GM19463 (cell line): ENCODE measurements around the gene SLC39A7.
"Not testable (repeated sequence)": the region's sequence is repeated elsewhere in the genome, so short reads cannot be mapped to it uniquely, and the experiment has no call there.

ENCODE experiments used
- ATAC-seq: cut with Tn5 transposase; IDR thresholded peaks from one replicate; pipeline ENCODE4 v1.9.1; 2021; ENCODE audit warnings: mild to moderate bottlenecking, moderate library complexity; ENCODE audit not compliant: unreplicated experiment

Gene SLC39A7

GRCh38 chr6:33226503-33227120, 25.9 kb downstream of the SLC39A7 start:
- not testable (repeated sequence) for ATAC-seq

DNA sequence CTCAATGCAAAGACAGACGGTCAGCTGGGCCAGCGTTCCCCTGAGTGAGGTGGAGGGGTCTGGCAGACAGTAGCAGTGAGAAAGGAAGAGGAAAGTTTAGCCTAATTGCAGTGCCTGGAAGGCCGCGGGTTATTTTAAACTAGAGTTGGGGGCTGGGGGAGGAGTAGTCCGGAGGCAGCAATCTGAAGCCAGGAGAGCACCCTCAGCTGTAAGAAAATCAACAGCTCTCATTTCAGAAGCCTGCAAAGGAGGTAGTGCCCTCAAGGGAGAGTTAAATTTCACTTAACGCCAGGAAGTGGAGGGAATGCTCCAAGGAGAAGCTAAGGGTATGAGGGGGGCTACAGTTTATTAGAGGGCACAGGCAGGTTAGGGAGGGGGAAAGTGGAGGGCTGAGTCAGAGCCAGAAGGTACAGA, 34.6 kb downstream of the SLC39A7 start:
- no peak for ATAC-seq

DNA sequence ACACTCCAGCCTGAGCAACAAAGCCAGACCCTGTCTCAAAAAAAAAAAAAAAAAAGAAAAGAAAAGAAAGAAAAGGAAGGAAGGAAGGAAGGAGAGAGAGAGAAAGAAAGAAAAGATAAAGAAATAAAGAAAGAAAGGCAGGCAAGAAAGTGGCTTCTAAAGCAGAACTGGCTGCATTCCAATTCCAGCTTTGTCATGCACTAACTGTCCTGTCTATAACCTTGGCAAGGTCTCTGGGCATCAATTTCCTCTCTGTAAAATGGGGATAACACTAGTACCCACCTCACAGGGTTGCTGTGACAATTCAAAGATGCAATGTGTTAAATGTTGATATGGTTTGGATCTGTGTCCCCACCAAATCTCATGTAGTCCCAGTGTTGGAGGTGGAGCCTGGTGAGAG, 35.7 kb downstream of the SLC39A7 start:
- ATAC-seq: no peak

- ATAC-seq: no peak
Observed at GRCh38 chr6:33236852-33237251, 36.2 kb downstream of the SLC39A7 start.

DNA sequence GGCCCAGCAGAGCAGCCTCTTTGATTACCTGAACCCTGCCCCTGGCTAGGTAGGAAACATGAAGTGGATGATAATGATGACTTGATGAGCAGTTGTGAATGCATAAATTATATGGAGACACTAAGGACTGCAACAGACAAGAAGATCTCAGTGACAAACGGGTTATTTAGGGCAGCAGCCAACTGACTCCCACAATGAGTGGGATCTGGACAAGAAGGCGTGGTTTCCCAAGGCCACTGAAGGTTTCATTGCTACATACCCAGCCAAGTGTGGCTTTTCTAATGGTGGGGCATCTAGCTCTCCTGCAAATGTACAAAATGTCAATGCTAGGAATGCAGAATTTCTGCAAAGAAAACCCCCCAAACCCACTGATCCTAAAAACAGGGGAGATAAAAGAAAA, 37.1 kb downstream of the SLC39A7 start:
- no peak for ATAC-seq

DNA sequence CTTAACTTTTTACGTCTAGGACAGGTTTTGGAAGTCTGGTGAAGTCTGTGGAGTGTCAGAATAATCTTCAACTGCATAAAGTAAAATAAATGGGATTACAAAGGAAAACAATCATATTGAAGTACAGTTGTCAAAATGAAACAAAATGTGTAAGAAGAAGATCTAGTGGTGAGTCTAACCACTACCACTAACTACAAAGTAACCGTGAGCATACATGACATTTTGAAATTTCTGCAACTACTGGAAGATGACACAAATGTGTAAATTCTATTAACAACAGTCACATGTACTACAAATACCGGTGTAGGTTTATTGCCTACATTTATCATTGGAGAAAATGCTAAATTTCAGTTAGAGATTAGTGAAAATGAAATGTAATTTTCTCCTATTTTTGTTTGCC, 41.3 kb downstream of the SLC39A7 start:
- ATAC-seq: no peak

- no peak for ATAC-seq
Observed at GRCh38 chr6:33243476-33243875, 42.8 kb downstream of the SLC39A7 start.

GRCh38 chr6:33247977-33248642, 47.4 kb downstream of the SLC39A7 start:
- no peak for ATAC-seq

GRCh38 chr6:33248643-33248931, 47.9 kb downstream of the SLC39A7 start:
- ATAC-seq: no peak

DNA sequence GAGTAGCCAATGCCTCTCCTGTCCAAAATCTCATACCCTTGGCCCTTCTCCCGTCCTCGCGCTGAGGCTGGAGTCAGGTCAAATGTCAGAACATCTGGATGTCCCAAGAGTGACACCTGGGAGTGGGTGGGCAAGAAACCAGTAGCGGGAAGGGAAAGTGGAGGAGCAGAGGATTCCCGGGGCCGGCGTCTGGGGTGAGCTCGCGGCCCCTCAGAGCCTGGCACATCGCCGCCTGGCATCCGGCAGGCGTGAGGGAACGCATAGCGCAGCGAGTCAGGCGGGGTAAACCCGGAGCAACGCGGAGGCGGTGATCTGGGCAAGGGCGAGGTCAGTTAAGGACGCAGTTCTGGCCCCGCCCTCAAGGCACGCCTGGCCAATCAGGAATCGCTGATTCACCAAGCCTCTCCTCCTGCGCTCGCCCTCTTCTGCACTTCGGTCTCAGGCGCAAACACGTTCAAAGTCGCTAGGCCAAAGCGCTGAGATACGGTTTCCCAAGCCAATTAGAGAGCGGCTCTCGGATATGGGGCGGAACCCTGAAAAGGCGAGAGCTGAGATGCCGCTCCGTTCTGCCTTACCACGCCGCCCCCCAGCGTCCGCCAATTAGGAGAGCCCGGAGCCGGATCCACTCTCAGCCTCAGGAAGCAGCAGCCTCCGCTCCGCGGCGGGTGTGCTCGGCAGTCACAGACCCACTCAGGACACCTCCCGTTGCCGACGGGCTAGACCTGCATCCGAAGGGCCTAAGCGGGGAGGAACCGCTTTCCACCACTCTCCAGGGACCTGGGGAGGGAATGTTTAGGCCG, 48.5 kb downstream of the SLC39A7 start:
- peak; percentile 85 for ATAC-seq

DNA sequence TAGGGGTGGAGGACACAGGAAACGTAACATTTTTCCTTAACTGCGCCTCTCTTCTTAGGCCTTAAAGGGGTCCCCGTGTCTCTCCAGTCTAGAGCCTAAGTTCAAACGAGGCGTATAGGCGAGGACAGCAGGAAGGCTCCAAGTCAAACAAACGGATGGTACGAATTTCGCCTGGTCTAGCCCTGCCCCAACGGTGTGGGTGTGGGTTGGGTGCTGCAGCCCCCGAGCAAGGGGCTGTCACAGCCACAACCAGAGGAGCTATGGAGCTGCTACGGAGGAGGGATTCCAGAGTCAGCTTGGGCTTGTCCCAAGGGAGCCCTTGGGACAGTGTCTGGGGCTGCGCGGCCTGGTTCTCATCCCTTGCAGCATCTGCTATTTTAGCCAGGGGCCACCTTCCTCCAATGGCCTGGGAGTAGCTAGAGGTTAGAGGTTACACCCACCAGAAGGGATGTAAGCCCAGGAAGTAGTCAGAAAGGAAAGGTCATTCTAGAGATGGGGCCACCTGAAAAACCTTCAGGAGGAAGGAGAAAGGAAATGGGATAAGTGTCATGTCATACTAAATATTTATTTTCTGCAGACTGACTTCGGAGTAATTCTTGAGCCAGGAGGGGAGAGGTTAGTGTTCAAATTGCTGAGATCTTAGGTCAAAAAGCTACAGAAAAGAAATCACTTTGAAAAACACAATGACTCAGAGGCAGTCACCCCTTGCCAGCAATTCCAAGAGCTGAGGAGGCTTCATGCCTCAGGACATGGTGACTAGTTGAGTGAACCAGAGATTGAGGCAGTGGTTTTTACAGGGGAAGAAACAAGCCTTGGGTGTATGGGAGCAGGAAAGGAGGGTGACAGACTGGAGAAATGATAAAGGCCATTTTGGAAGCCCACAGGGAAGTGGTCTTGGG, 49.3 kb downstream of the SLC39A7 start:
- ATAC-seq: no peak

DNA sequence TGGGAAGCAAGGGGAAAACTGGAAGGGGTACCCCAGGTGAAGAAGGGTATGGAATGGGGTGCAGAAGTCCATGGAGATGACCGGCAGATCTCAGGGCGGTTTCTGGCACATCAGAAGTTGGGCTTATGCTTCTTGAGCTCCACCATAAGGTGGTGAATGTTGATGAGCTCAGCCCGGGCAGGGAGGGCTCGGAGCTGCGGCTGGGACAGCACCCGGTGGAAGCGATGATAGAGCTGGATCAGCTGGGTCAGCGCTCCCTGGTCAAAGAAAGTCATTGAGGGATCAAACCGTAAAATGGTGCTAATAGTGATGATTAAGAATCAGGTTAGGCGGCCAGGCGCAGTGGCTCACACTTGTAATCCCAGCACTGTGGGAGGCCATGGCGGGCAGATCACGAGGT, 50.1 kb downstream of the SLC39A7 start:
- no peak for ATAC-seq

DNA sequence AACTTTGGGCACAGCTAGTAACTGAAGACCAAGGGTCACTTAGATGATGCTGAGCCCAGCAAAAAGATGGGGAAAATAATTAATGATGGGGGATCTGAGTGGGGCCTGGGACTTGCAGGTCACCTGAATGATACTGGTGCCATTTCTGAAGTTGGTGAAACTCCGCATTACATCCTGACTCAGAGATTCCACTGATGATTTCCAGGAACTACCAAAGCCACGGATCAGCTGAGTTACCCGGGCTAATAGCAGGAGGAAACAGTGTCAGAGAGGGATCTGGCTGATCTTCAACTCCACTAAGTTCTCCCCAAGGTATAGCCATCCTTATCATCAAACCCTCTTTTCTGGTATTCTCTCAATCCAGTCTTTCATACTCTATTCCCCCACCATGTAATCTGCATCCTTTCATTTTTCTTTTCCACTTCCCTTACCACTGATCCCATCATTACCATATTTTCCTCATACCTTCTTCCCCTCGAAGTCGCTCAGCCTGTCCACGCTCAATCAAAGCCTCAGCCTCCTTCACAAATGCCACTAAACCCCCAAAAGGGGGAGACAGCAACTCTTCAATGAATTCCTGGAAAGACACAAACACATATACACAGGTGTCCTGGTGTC, 50.8 kb downstream of the SLC39A7 start:
- no peak for ATAC-seq

DNA sequence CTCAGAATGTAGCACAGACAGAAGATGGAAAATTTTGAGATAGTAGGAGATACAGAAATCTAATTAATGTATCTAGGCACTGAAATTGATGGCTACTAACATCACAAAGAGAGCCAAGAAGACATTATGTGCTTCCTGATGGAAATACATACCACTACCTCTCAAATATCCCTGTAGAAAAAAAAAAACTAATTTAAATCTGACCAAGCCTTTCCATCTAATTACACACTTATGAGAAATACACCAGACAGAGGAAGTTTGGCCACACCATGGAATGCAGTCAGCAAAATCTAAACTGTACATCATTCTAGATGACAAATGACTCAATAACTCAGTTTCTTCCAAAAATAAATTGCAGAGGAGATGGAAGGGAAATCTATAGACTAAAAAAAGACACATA, 52.1 kb downstream of the SLC39A7 start:
- ATAC-seq: no peak
